H9 (cell line): Measurements from ENCODE around the gene DLD. TPM values are rescaled to one million over a fixed set of nuclear protein-coding genes. Genes with fewer than 3 reads are reported as not detected.
"Not testable (repeated sequence)": the region's sequence is repeated elsewhere in the genome, so short reads cannot be mapped to it uniquely, and the experiment has no call there.

ENCODE experiments used
- DNase-seq: peaks from one replicate; pipeline ENCODE4 v3.0.0-alpha.2; 2017
- H2AFZ ChIP-seq: one replicate; pipeline ENCODE4 v1.6.1; 2013; ENCODE audit warnings: mild to moderate bottlenecking, low read length, control low read depth, moderate library complexity
- H2AK5ac ChIP-seq: 2 replicates; pipeline ENCODE4 v1.6.1; 2013; ENCODE audit warnings: low read length, control low read depth, mixed read lengths; ENCODE audit not compliant: insufficient read length
- H2BK120ac ChIP-seq: one replicate; pipeline ENCODE4 v1.6.1; 2013; ENCODE audit warnings: low read depth, mild to moderate bottlenecking, low read length, control low read depth, inconsistent platforms; ENCODE audit not compliant: poor library complexity, severe bottlenecking
- H2BK12ac ChIP-seq: 2 replicates; pipeline ENCODE4 v1.6.1; 2013; ENCODE audit warnings: low read length, control low read depth, mixed read lengths, low read depth; ENCODE audit not compliant: insufficient read length
- H2BK15ac ChIP-seq: 2 replicates; pipeline ENCODE4 v1.6.1; 2013; ENCODE audit warnings: low read depth, low read length, control low read depth
- H2BK20ac ChIP-seq: one replicate; pipeline ENCODE4 v1.6.1; 2013; ENCODE audit warnings: low read depth, mild to moderate bottlenecking, low read length, control low read depth, inconsistent platforms; ENCODE audit not compliant: poor library complexity, severe bottlenecking
- H2BK5ac ChIP-seq: 2 replicates; pipeline ENCODE4 v1.6.1; 2013; ENCODE audit warnings: low read length, control low read depth, mixed read lengths; ENCODE audit not compliant: insufficient read length
- H3K14ac ChIP-seq: 2 replicates; pipeline ENCODE4 v1.6.1; 2013; ENCODE audit warnings: low read length, control low read depth; ENCODE audit not compliant: insufficient read depth
- H3K18ac ChIP-seq: 2 replicates; pipeline ENCODE4 v1.6.1; 2013; ENCODE audit warnings: low read depth, mild to moderate bottlenecking, mixed read lengths, low read length, control low read depth; ENCODE audit not compliant: insufficient read length
- H3K23ac ChIP-seq: 2 replicates; pipeline ENCODE4 v1.6.1; 2013; ENCODE audit warnings: low read length, control low read depth, mixed read lengths, low read depth; ENCODE audit not compliant: insufficient read length
- H3K23me2 ChIP-seq: 2 replicates; pipeline ENCODE4 v1.6.1; 2013; ENCODE audit warnings: low read depth, mild to moderate bottlenecking, mixed read lengths, low read length, control low read depth; ENCODE audit not compliant: insufficient read length, poor library complexity, severe bottlenecking
- H3K27ac ChIP-seq: 2 replicates; pipeline ENCODE4 v1.5.1; 2013; ENCODE audit warnings: low read length, control low read depth, mixed read lengths, low read depth; ENCODE audit not compliant: insufficient read length
- H3K27me3 ChIP-seq: 2 replicates; pipeline ENCODE4 v1.6.1; 2013; ENCODE audit warnings: low read length, control low read depth, inconsistent platforms; ENCODE audit not compliant: insufficient read depth
- H3K4ac ChIP-seq: 2 replicates; pipeline ENCODE4 v1.6.1; 2013; ENCODE audit warnings: low read depth, mild to moderate bottlenecking, control low read depth, inconsistent platforms, low read length, moderate library complexity
- H3K4me1 ChIP-seq: 2 replicates; pipeline ENCODE4 v1.6.1; 2013; ENCODE audit warnings: low read length, control low read depth, inconsistent platforms; ENCODE audit not compliant: insufficient read depth
- H3K4me2 ChIP-seq: 2 replicates; pipeline ENCODE4 v1.6.1; 2013; ENCODE audit warnings: low read length, control low read depth, mixed read lengths; ENCODE audit not compliant: insufficient read length, insufficient read depth
- H3K56ac ChIP-seq: 2 replicates; pipeline ENCODE4 v1.6.1; 2013; ENCODE audit warnings: low read depth, mild to moderate bottlenecking, mixed read lengths, low read length, control low read depth; ENCODE audit not compliant: insufficient read length
- H3K79me1 ChIP-seq: 2 replicates; pipeline ENCODE4 v1.6.1; 2013; ENCODE audit warnings: low read depth, mild to moderate bottlenecking, moderate library complexity, low read length, control low read depth, inconsistent platforms; ENCODE audit not compliant: insufficient read depth, poor library complexity, severe bottlenecking
- H3K79me2 ChIP-seq: 2 replicates; pipeline ENCODE4 v1.6.1; 2013; ENCODE audit warnings: low read length, control low read depth, inconsistent platforms; ENCODE audit not compliant: insufficient read depth
- H3K9ac ChIP-seq: 2 replicates; pipeline ENCODE4 v1.6.1; 2013; ENCODE audit warnings: low read length, control low read depth, mixed read lengths; ENCODE audit not compliant: insufficient read length; ENCODE audit errors: extremely low read depth
- H3K9me3 ChIP-seq: one replicate; pipeline ENCODE4 v1.6.1; 2013; ENCODE audit warnings: low read depth, low read length, inconsistent platforms; ENCODE audit not compliant: control insufficient read depth
- H3T11ph ChIP-seq: one replicate; pipeline ENCODE4 v1.6.1; 2013; ENCODE audit warnings: mild to moderate bottlenecking, low read length, control low read depth, inconsistent platforms
- H4K20me1 ChIP-seq: one replicate; pipeline ENCODE4 v1.6.1; 2013; ENCODE audit not compliant: control insufficient read depth, insufficient read length, insufficient read depth
- H4K5ac ChIP-seq: 2 replicates; pipeline ENCODE4 v1.6.1; 2013; ENCODE audit warnings: low read depth, mild to moderate bottlenecking, mixed read lengths, low read length, control low read depth; ENCODE audit not compliant: insufficient read length
- H4K8ac ChIP-seq: replicated peaks from 2 replicates; pipeline ENCODE4 v1.6.1; 2013; ENCODE audit warnings: low read length, control low read depth, mixed read lengths, low read depth; ENCODE audit not compliant: insufficient read length
- H4K91ac ChIP-seq: 2 replicates; pipeline ENCODE4 v1.6.1; 2013; ENCODE audit warnings: low read depth, mild to moderate bottlenecking, moderate library complexity, mixed read lengths, low read length, control low read depth; ENCODE audit not compliant: insufficient read length
- H3K27ac Mint-ChIP-seq, 3 experiments: 2 replicates in 2 of 3; 3 replicates in 1 of 3; pipeline ENCODE4 v1.8.0; 2020 to 2021; ENCODE audit warnings: mixed read lengths in 3 of 3, mild to moderate bottlenecking in 1 of 3, moderate library complexity in 1 of 3
- H3K27me3 Mint-ChIP-seq: 2 replicates; pipeline ENCODE4 v1.8.0; 2021; ENCODE audit warnings: low read depth, mild to moderate bottlenecking, moderate library complexity, mixed read lengths
- H3K36me3 Mint-ChIP-seq, 3 experiments: 2 replicates in 2 of 3; 3 replicates in 1 of 3; pipeline ENCODE4 v1.8.0; 2020 to 2021; ENCODE audit warnings: low read depth in 3 of 3, mixed read lengths in 3 of 3; ENCODE audit not compliant: insufficient read depth in 1 of 3
- H3K4me1 Mint-ChIP-seq, 2 experiments: 2 replicates each; pipeline ENCODE4 v1.8.0; 2020; ENCODE audit warnings: mixed read lengths in 2 of 2
- H3K4me3 Mint-ChIP-seq, 2 experiments: 2 replicates in 1 of 2; 3 replicates in 1 of 2; pipeline ENCODE4 v1.8.0; 2020 to 2021; ENCODE audit warnings: mild to moderate bottlenecking in 2 of 2, mixed read lengths in 2 of 2, moderate library complexity in 1 of 2
- H3K9me3 Mint-ChIP-seq, 2 experiments: 2 replicates in 1 of 2; 3 replicates in 1 of 2; pipeline ENCODE4 v1.8.0; 2020; ENCODE audit warnings: mild to moderate bottlenecking in 2 of 2, mixed read lengths in 2 of 2, moderate library complexity in 1 of 2
- whole genome bisulfite sequencing: extraction: QIAGEN DNeasy Blood & Tissue Kit; methylation state at CpG from one replicate; pipeline ENCODE4 v1.1.7; 2013; ENCODE audit warnings: missing lambda C conversion rate, low lambda C conversion rate, mixed read lengths; ENCODE audit not compliant: insufficient read length; ENCODE audit errors: extremely low coverage; 5-methylcytosine and 5-hydroxymethylcytosine counted together
- total RNA-seq: library from RNA; stranded (reverse); gene quantifications from 2 replicates; pipeline ENCODE4 v1.2.1, GENCODE V29; 2021
- TF ChIP-seq, protein P1 (sequence below): fragments of 200-600 bp; sonication (generic); conservative IDR thresholded peaks from 3 replicates; pipeline ENCODE4 v1.8.0; 2021; ENCODE audit warnings: antibody characterized with exemption, mild to moderate bottlenecking

Gene DLD
- total RNA-seq, 1 experiment from 2014 or later, result 93.7 TPM

DNA sequence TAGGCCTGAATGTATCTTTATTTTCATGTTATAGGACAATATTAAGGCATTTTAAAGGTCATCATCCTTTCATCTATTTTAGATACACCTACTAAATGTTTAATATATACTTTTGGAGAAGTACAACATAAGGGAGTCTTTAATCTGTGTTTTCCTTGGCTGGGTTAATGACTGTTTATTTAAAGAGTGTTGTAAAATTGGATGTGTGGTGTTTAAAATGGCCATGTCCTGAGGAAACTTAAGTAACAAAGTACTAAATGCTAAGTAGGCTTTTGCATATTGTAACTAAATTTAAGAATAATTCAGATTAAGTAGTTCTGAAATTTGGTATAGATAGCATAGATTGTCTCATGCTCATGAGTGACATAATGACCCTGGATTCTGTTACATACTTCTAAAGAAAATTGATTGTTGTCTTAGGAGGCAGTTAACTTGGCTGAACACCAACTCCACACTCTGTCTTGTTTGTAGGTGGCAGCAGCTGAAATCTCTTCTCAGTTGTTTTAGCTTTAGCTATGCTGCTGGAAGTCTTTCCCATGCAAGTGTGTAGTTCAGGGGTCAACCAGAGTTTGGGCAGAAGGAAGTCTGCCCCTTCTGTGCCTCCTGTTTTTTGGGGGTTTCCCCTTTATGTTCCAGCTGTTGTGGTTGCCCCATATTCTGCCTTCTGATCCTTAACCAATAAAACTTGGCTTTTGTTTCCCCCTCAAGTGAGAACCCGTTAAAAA is 29.2 kb downstream of the DLD start:
- H2BK5ac ChIP-seq, result no peak overlapping the region
- H3K23me2 ChIP-seq, result no peaks in the 10 kb centered on the region
- Mint-ChIP-seq H3K27ac (peak overlapping the region in 1 of 3 experiments; percentile 7; a peak in 1 of 7 replicates), H3K4me1 (peaks cover 4 to 6% of the 10 kb centered on the region in 2 experiments), H3K4me3 (no peak overlapping the region), H3K9me3 (no peaks in the 10 kb centered on the region), H3K27me3 (no peaks in the 10 kb centered on the region), H3K36me3 (peaks cover 23 to 89% (median 74%) of the 10 kb centered on the region in 3 experiments)
- WGBS, result no CpG with 5 or more reads among the region's 1 CpG
- no peaks in the 10 kb centered on the region for H3K27me3 ChIP-seq
- no peak overlapping the region for H3K4ac ChIP-seq
- H2AFZ ChIP-seq, result no peak overlapping the region
- no peaks in the 10 kb centered on the region for H3K79me1 ChIP-seq
- no peak overlapping the region for H3K4me2 ChIP-seq
- H2AK5ac ChIP-seq, result no peak overlapping the region
- H4K8ac ChIP-seq, result no peak overlapping the region
- H3K56ac ChIP-seq, result no peak overlapping the region
- no peaks in the 10 kb centered on the region for H3K9me3 ChIP-seq
- no peak overlapping the region for H4K5ac ChIP-seq
- no peak overlapping the region for H2BK12ac ChIP-seq
- H2BK20ac ChIP-seq, result no peak overlapping the region
- no peak overlapping the region for H3K18ac ChIP-seq
- no peaks in the 10 kb centered on the region; the same call in 1 of the 2 replicates for H3K79me2 ChIP-seq
- no peak overlapping the region for H3K23ac ChIP-seq
- H4K20me1 ChIP-seq, result no peaks in the 10 kb centered on the region
- no peak for DNase-seq
- H3K9ac ChIP-seq, result no peak overlapping the region
- TF ChIP-seq, protein P1, sequence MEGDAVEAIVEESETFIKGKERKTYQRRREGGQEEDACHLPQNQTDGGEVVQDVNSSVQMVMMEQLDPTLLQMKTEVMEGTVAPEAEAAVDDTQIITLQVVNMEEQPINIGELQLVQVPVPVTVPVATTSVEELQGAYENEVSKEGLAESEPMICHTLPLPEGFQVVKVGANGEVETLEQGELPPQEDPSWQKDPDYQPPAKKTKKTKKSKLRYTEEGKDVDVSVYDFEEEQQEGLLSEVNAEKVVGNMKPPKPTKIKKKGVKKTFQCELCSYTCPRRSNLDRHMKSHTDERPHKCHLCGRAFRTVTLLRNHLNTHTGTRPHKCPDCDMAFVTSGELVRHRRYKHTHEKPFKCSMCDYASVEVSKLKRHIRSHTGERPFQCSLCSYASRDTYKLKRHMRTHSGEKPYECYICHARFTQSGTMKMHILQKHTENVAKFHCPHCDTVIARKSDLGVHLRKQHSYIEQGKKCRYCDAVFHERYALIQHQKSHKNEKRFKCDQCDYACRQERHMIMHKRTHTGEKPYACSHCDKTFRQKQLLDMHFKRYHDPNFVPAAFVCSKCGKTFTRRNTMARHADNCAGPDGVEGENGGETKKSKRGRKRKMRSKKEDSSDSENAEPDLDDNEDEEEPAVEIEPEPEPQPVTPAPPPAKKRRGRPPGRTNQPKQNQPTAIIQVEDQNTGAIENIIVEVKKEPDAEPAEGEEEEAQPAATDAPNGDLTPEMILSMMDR, result no peak
- no peak overlapping the region for H3K14ac ChIP-seq
- no peaks in the 10 kb centered on the region for H3K4me1 ChIP-seq
- no peak overlapping the region for H3K27ac ChIP-seq
- H3T11ph ChIP-seq, result no peak overlapping the region
- no peak overlapping the region for H2BK120ac ChIP-seq
- no peak overlapping the region for H2BK15ac ChIP-seq
- no peak overlapping the region for H4K91ac ChIP-seq

DNA sequence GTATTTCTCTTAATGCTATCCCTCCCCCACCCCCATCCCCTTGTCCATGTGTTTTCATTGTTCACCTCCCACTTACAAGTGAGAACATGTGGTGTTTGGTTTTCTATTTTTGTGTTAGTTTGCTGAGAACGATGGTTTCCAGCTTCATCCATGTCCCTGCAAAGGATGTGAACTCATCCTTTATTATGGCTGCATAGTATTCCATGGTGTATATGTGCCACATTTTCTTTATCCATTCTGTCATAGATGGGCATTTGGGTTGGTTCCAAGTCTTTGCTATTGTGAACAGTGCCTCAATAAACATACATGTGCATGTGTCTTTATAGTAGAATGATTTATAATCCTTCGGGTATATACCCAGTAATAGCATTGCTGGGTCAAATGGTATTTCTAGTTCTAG is 30.8 kb downstream of the DLD start:
- H3K27ac ChIP-seq, H3K9me3 ChIP-seq, H3K27me3 ChIP-seq, H3K14ac ChIP-seq, H3K4ac ChIP-seq, H3K18ac ChIP-seq, H3K56ac ChIP-seq, H4K5ac ChIP-seq, H4K91ac ChIP-seq, H3K4me3 Mint-ChIP-seq, H2BK20ac ChIP-seq, H2BK5ac ChIP-seq, H3K9ac ChIP-seq, H3K27ac Mint-ChIP-seq, H4K20me1 ChIP-seq, H3K4me2 ChIP-seq, H2AFZ ChIP-seq, DNase-seq, H2BK12ac ChIP-seq, H3T11ph ChIP-seq, H4K8ac ChIP-seq, H2BK120ac ChIP-seq, H3K79me2 ChIP-seq, H3K79me1 ChIP-seq, H2AK5ac ChIP-seq, H2BK15ac ChIP-seq, H3K27me3 Mint-ChIP-seq, H3K23ac ChIP-seq, H3K4me1 ChIP-seq, H3K9me3 Mint-ChIP-seq, H3K23me2 ChIP-seq: not testable (repeated sequence)
- H3K36me3 Mint-ChIP-seq, result peaks cover 22 to 94% (median 84%) of the 10 kb centered on the region in 3 experiments
- no CpG with 5 or more reads among the region's 2 CpGs for whole genome bisulfite sequencing
- peaks cover 4 to 14% of the 10 kb centered on the region in 2 experiments for H3K4me1 Mint-ChIP-seq
